Stimulated activated CD8-positive, alpha-beta memory T cell treated with anti-CD3 and anti-CD28 coated beads, Interleukin-7, amount 100 ng/mL, for 4 hours (primary cell): ENCODE results near the gene SSH2.

Experiments used
- DNase-seq, 2 donors: peaks; one replicate each; pipeline ENCODE4 v3.0.0-alpha.2; 2020; ENCODE audit warnings: low read depth in 2 of 2

The SSH2 gene

DNA sequence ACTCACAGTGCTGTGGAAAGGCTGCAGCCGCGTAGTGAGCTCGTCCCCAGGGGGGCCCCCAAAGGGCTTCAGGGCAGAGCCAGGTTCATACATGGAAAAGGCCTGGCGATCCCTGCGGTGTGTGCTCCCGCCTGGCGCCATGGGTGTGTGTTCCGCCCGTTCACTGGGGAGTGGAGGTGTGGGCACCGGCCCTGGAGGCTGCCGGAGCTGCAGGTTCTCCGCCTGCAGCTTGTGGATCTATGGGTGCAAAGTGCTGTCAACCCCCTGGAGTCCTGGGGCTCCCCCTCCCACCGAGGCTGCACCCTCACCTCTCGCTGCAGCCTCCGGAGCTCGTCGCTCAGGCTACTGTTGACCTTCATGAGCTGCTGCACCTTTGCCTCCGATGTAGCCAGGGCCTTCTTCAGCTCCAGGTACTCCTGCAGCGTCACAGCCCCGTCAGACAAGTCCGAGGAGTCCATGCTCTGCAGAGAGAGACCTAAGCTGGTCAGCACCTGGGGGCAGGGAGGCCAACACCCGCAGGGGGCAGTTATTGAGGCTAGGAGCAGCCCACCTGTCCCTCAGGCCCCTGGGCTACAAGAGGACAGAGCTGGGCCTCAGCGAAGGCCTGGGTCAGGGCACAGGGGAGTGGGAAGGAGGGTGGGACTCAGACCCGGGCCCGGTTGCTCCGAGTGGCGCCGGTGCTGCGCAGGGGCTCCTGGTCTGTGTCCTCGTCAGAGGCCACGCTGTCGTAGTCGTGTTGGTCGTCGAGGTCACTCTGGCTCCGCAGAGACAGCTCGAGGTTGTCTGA, 353.6 kb downstream of the SSH2 start:
- DNase-seq, result no peak
